Measurements from ENCODE around the gene NTM. TPM values are rescaled to one million over a fixed set of nuclear protein-coding genes. Genes with fewer than 3 reads are reported as not detected.

NTM gene
- total and polyA plus RNA-seq, 2 of the 8 experiments (the other 6 are each of a cell fraction or from before 2014, with no cell fraction given) = 13.4 to 20.0 TPM

DNA sequence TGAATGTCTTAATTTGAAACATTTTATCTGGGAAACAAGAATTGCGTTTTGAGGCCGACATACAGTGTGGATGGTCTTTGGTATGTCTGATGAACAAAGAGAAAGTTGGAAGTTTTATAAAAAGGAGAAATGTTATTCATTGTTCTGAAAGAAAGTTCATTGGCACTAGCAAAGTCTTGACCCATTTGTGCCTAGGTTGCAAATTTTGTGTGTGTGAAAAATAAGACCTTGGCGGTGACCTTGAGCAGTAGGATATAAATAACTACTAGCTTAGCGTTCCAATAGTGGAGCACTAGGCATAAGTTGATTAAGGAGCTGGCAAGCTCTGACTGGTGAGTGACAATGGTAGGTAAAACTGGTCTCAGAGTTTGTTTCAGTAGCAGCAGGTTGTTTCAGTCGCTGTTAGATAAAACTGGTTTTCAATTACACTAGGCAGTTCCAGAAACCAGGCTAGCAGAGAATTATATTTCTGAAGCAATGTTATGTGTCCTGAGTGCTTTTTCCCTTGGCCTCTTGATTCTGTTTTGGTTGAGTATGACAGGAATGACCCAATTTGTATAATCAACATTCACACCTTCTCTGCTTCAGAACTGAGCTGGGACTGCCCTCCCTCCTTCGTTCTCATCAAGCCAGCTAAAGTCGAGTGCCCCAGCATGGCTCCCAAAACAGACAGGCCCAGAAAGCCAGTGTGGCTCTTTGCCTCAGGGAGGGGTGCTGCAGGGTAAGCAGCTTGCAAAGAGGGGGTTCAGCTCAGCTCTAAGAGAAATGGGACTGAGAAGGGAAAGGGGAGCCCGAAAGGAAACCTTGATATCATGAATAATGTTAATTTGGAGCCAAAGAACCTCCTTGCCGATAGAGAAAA is 85.7 kb downstream of the NTM start:
- Histone ChIP-seq H3K9me3 (ENCODE audit: insufficient read depth in 2 of 2, low read depth in 1 of 2, low read length in 1 of 2) (peaks cover 0 to 7% of the 10 kb centered on the region in 2 experiments; a peak in 1 of 4 replicates), H3K79me1 (ENCODE audit: low read depth, low read length) (no peaks in the 10 kb centered on the region), H3K9ac (replicated peaks in 1 of 4; ENCODE audit: extremely low read depth in 1 of 4, low read depth in 3 of 4, low read length in 3 of 4) (no peak overlapping the region), H3K4me1 (replicated peaks in 1 of 4; ENCODE audit: control insufficient read depth in 3 of 4, insufficient read depth in 4 of 4, low read length in 3 of 4) (peaks cover 0 to 4% (median 2%) of the 10 kb centered on the region in 4 experiments; a peak in 3 of 7 replicates), H2BK120ac (replicated peaks; ENCODE audit: low read depth, low read length) (no peak overlapping the region), H3K56ac (replicated peaks; ENCODE audit: insufficient read length, low read depth, low read length) (no peak overlapping the region), H2BK5ac (ENCODE audit: low read depth, low read length) (no peak overlapping the region), H3K14ac (ENCODE audit: insufficient read length) (no peak overlapping the region), H2BK20ac (ENCODE audit: low read length) (no peak overlapping the region), H2BK15ac (ENCODE audit: low read length) (no peak overlapping the region), H4K91ac (replicated peaks; ENCODE audit: insufficient read length, low read length) (no peak overlapping the region), H4K8ac (ENCODE audit: extremely low read depth, insufficient read depth, low read length) (no peak overlapping the region), H2AFZ (ENCODE audit: low read length) (no peak overlapping the region), H2BK12ac (ENCODE audit: low read depth, low read length) (no peak overlapping the region), H3K4me2 (ENCODE audit: insufficient read depth in 1 of 2, low read depth in 2 of 2, low read length in 2 of 2) (no peak overlapping the region), H4K20me1 (replicated peaks in 1 of 2; ENCODE audit: control insufficient read depth in 1 of 2, insufficient read depth in 2 of 2, low read length in 2 of 2) (no peaks in the 10 kb centered on the region), H3K79me2 (ENCODE audit: control insufficient read depth in 1 of 2, insufficient read depth in 2 of 2, low read length in 2 of 2) (no peaks in the 10 kb centered on the region), H3K23ac (ENCODE audit: insufficient read length) (no peak overlapping the region), H2AK5ac (ENCODE audit: low read depth, low read length) (no peak overlapping the region), H3K27ac (ENCODE audit: low read depth, low read length) (no peak overlapping the region), H3K23me2 (ENCODE audit: low read depth, low read length) (no peaks in the 10 kb centered on the region), H3K18ac (ENCODE audit: extremely low read depth, low read length) (no peak overlapping the region), H3K36me3 (ENCODE audit: control insufficient read depth in 2 of 4, insufficient read depth in 4 of 4, low read length in 3 of 4) (no peaks in the 10 kb centered on the region), H4K5ac (ENCODE audit: insufficient read length, low read depth, low read length) (no peak overlapping the region), H3K4me3 (ENCODE audit: extremely low read depth in 1 of 4, insufficient read depth in 2 of 4, low read depth in 3 of 4, low read length in 4 of 4) (no peak overlapping the region), H3K4ac (replicated peaks; ENCODE audit: insufficient read length, low read depth, low read length) (no peak overlapping the region), H3K27me3 (replicated peaks in 1 of 4; ENCODE audit: control insufficient read depth in 3 of 4, extremely low read depth in 1 of 4, insufficient read depth in 3 of 4, low read length in 3 of 4) (no peaks in the 10 kb centered on the region)
- POLR2A ChIA-PET (ENCODE audit: partially characterized antibody) = no interaction called here
- DNase-seq (ENCODE audit: low read depth in 1 of 2, low spot score in 2 of 2) = no peak
- CTCF ChIA-PET (ENCODE audit: partially characterized antibody) = interaction anchor here (1.0 to 13.1 kb wide), 5 partner anchors 9 to 83 kb away, joined by 3 to 149 read pairs (median 3); no protein-coding TSS in a partner anchor
- WGBS, 2 experiments (ENCODE audit: extremely low coverage in 1 of 2, insufficient coverage in 1 of 2, insufficient read length in 1 of 2, insufficient replicate concordance in 2 of 2, low coverage in 1 of 2, low lambda C conversion rate in 2 of 2, missing lambda C conversion rate in 1 of 2) = 82% methylated on average over 9 of the region's 9 CpGs; no CpG with 5 or more reads in 1 of the 2 experiments
- FAIRE-seq = peak; percentile 13
- TF ChIP-seq EZH2 (IDR thresholded peaks at IDR 0.05; ENCODE audit: low read depth, low read length, severe bottlenecking) (no peak), HDAC2 (IDR thresholded peaks at IDR 0.05; ENCODE audit: borderline replicate concordance in 1 of 2, low read depth in 2 of 2, low read length in 2 of 2) (no peak), RAD21 (IDR thresholded peaks at IDR 0.05 in 1 of 2, conservative IDR thresholded peaks at IDR 0.05 in 1 of 2; ENCODE audit: low read depth in 2 of 2, low read length in 2 of 2) (no peak), KDM1A (IDR thresholded peaks at IDR 0.05; ENCODE audit: borderline replicate concordance, low read length) (no peak), NRF1 (IDR thresholded peaks at IDR 0.05; ENCODE audit: low read depth, low read length) (no peak), PHF8 (conservative IDR thresholded peaks at IDR 0.05; ENCODE audit: low read depth, low read length) (no peak), BCL11A (IDR thresholded peaks at IDR 0.05; ENCODE audit: low read depth in 2 of 2, low read length in 2 of 2) (no peak), SIRT6 (IDR thresholded peaks at IDR 0.05; ENCODE audit: low read length) (no peak), GTF2F1 (IDR thresholded peaks at IDR 0.05; ENCODE audit: borderline replicate concordance, low read depth, low read length) (no peak)
- TF ChIP-seq, protein P1, sequence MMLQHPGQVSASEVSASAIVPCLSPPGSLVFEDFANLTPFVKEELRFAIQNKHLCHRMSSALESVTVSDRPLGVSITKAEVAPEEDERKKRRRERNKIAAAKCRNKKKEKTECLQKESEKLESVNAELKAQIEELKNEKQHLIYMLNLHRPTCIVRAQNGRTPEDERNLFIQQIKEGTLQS (IDR thresholded peaks at IDR 0.05; ENCODE audit: insufficient read depth, low read depth, low read length) = no peak
